Epithelial cell of prostate (primary cell): ENCODE data around the gene ROBO1.
A peak's percentile ranks its signal among the peaks of the same experiment; 100 is the strongest.

ENCODE experiments used
- DNase-seq: peaks from one replicate; pipeline ENCODE4 v3.0.0-alpha.2; 2011; ENCODE audit warnings: low read depth, low spot score
- H3K27ac ChIP-seq: fragments of 450-650 bp; 2 replicates; pipeline ENCODE4 v1.5.1; 2017; ENCODE audit warnings: mild to moderate bottlenecking

The ROBO1 gene

GRCh38 chr3:78969483-78969882 is 798.3 kb downstream of the ROBO1 start:
- no peak for DNase-seq
- no peak overlapping the region for H3K27ac ChIP-seq

- no peak for DNase-seq
Measured at GRCh38 chr3:78967061-78967460, 800.7 kb downstream of the ROBO1 start.

GRCh38 chr3:78963771-78964170 is 804.0 kb downstream of the ROBO1 start:
- no peak overlapping the region for H3K27ac ChIP-seq

More at GRCh38 chr3:78967061-78967460, 800.7 kb downstream of the ROBO1 start:
- H3K27ac ChIP-seq, result no peak overlapping the region

GRCh38 chr3:78957456-78957855 is 810.3 kb downstream of the ROBO1 start:
- H3K27ac ChIP-seq, result no peak overlapping the region
- DNase-seq, result no peak

More at GRCh38 chr3:78963771-78964170, 804.0 kb downstream of the ROBO1 start:
- DNase-seq, result no peak

- no peak overlapping the region for H3K27ac ChIP-seq
- no peak for DNase-seq
Measured at GRCh38 chr3:78951342-78951945, 816.4 kb downstream of the ROBO1 start.

- peak; percentile 88 for DNase-seq
- peak overlapping the region; percentile 63 for H3K27ac ChIP-seq
Measured at GRCh38 chr3:78941587-78941986, 826.2 kb downstream of the ROBO1 start.

GRCh38 chr3:78940626-78941025 is 827.2 kb downstream of the ROBO1 start:
- peak overlapping the region; percentile 63 for H3K27ac ChIP-seq
- no peak for DNase-seq

- no peak overlapping the region for H3K27ac ChIP-seq
- no peak for DNase-seq
Measured at GRCh38 chr3:78940128-78940527, 827.7 kb downstream of the ROBO1 start.

- no peak overlapping the region for H3K27ac ChIP-seq
- DNase-seq, result no peak
Measured at GRCh38 chr3:78937475-78937874, 830.3 kb downstream of the ROBO1 start.

GRCh38 chr3:78927759-78928158 is 840.0 kb downstream of the ROBO1 start:
- no peak for DNase-seq
- H3K27ac ChIP-seq, result no peak overlapping the region

- no peak overlapping the region for H3K27ac ChIP-seq
- DNase-seq, result no peak
Measured at GRCh38 chr3:78926523-78926922, 841.3 kb downstream of the ROBO1 start.

GRCh38 chr3:78924711-78925110 is 843.1 kb downstream of the ROBO1 start:
- no peak overlapping the region for H3K27ac ChIP-seq
- no peak for DNase-seq

- H3K27ac ChIP-seq, result peak overlapping the region; percentile 93
Measured at GRCh38 chr3:78919021-78919755, 848.6 kb downstream of the ROBO1 start.

GRCh38 chr3:78918361-78919020 is 849.3 kb downstream of the ROBO1 start:
- H3K27ac ChIP-seq, result peak overlapping the region; percentile 93
- no peak for DNase-seq

More at GRCh38 chr3:78919021-78919755, 848.6 kb downstream of the ROBO1 start:
- DNase-seq, result peak; percentile 64

GRCh38 chr3:78917536-78917935 is 850.3 kb downstream of the ROBO1 start:
- H3K27ac ChIP-seq, result peak overlapping the region; percentile 93
- no peak for DNase-seq

- H3K27ac ChIP-seq, result no peak overlapping the region
- no peak for DNase-seq
Measured at GRCh38 chr3:78913711-78914110, 854.1 kb downstream of the ROBO1 start.

- no peak for DNase-seq
- no peak overlapping the region for H3K27ac ChIP-seq
Measured at GRCh38 chr3:78912687-78913086, 855.1 kb downstream of the ROBO1 start.

GRCh38 chr3:78912259-78912658 is 855.5 kb downstream of the ROBO1 start:
- DNase-seq, result no peak
- H3K27ac ChIP-seq, result no peak overlapping the region

- H3K27ac ChIP-seq, result no peak overlapping the region
- DNase-seq, result no peak
Measured at GRCh38 chr3:78911394-78911793, 856.4 kb downstream of the ROBO1 start.

GRCh38 chr3:78908236-78908635 is 859.6 kb downstream of the ROBO1 start:
- H3K27ac ChIP-seq, result no peak overlapping the region
- DNase-seq, result no peak

GRCh38 chr3:78907367-78907766 is 860.4 kb downstream of the ROBO1 start:
- DNase-seq, result no peak
- no peak overlapping the region for H3K27ac ChIP-seq
